Neural crest cell (in vitro differentiated cells): Measurements from ENCODE around the gene EGLN2. TPM values are rescaled to one million over a fixed set of nuclear protein-coding genes. Genes with fewer than 3 reads are reported as not detected.
A peak's percentile ranks its signal among the peaks of the same experiment; 100 is the strongest.

ENCODE experiments used
- DNase-seq: peaks from one replicate; pipeline ENCODE4 v3.0.0; 2021; ENCODE audit warnings: low read depth, mixed read lengths, low spot score
- H3K27ac Mint-ChIP-seq: one replicate; pipeline ENCODE4 v1.8.0; 2021; ENCODE audit warnings: mild to moderate bottlenecking, mixed read lengths; ENCODE audit not compliant: unreplicated experiment
- H3K27me3 Mint-ChIP-seq: 2 replicates; pipeline ENCODE4 v1.8.0; 2021; ENCODE audit warnings: low read depth, mild to moderate bottlenecking, mixed read lengths
- H3K36me3 Mint-ChIP-seq: 2 replicates; pipeline ENCODE4 v1.8.0; 2021; ENCODE audit warnings: low read depth, mild to moderate bottlenecking, mixed read lengths
- H3K4me1 Mint-ChIP-seq: 2 replicates; pipeline ENCODE4 v1.8.0; 2021; ENCODE audit warnings: mixed read lengths
- H3K4me3 Mint-ChIP-seq: one replicate; pipeline ENCODE4 v1.8.0; 2021; ENCODE audit warnings: mild to moderate bottlenecking, mixed read lengths
- H3K9me3 Mint-ChIP-seq: 2 replicates; pipeline ENCODE4 v1.8.0; 2021; ENCODE audit warnings: mixed read lengths
- CTCF ChIP-seq: fragments of 200-600 bp; sonication (generic); conservative IDR thresholded peaks from 2 replicates; pipeline ENCODE4 v1.5.0; 2021; ENCODE audit warnings: antibody characterized with exemption, mild to moderate bottlenecking
- total RNA-seq: library from RNA; stranded (reverse); gene quantifications from 2 replicates; pipeline ENCODE4 v1.2.1, GENCODE V29; 2021

The EGLN2 gene
- total RNA-seq, 1 donor from 2014 or later: 113 TPM

GRCh38 chr19:40774916-40775631 is 23.9 kb upstream of the EGLN2 start, which contains the start of gene MIA:
Gene MIA (plus strand): TSS chr19:40775521. CDS start chr19:40775543, 22 bp downstream.
- Mint-ChIP-seq H3K27ac (peak within 1 kb of the TSS; percentile 82), H3K9me3 (peaks cover 3% of the 10 kb centered on the region), H3K4me3 (peak within 1 kb of the TSS; percentile 76), H3K27me3 (no peaks in the 10 kb centered on the region), H3K4me1 (peaks cover 41% of the 10 kb centered on the region), H3K36me3 (peaks cover 12% of the 10 kb centered on the region)
- DNase-seq: no peak
- TF ChIP-seq CTCF: no peak

GRCh38 chr19:40775632-40776022 is 23.4 kb upstream of the EGLN2 start:
- Mint-ChIP-seq H3K27me3 (no peaks in the 10 kb centered on the region), H3K4me1 (peaks cover 41% of the 10 kb centered on the region), H3K9me3 (peaks cover 3% of the 10 kb centered on the region), H3K36me3 (peaks cover 10% of the 10 kb centered on the region), H3K4me3 (peak overlapping the region; percentile 76), H3K27ac (peak overlapping the region; percentile 82)
- no peak for DNase-seq
- no peak for TF ChIP-seq CTCF

GRCh38 chr19:40776364-40776763 is 22.6 kb upstream of the EGLN2 start:
- no peak for DNase-seq
- H3K36me3 Mint-ChIP-seq: peaks cover 4% of the 10 kb centered on the region
- H3K27me3 Mint-ChIP-seq: no peaks in the 10 kb centered on the region
- peak overlapping the region; percentile 96 for H3K4me3 Mint-ChIP-seq
- no peak for TF ChIP-seq CTCF
- no peak overlapping the region for H3K27ac Mint-ChIP-seq
- peaks cover 41% of the 10 kb centered on the region for H3K4me1 Mint-ChIP-seq
- H3K9me3 Mint-ChIP-seq: no peaks in the 10 kb centered on the region

GRCh38 chr19:40776932-40777644 is 21.9 kb upstream of the EGLN2 start:
- H3K4me1 Mint-ChIP-seq: peaks cover 41% of the 10 kb centered on the region
- no peaks in the 10 kb centered on the region for H3K27me3 Mint-ChIP-seq
- TF ChIP-seq CTCF: no peak
- no peaks in the 10 kb centered on the region for H3K9me3 Mint-ChIP-seq
- peak overlapping the region; percentile 96 for H3K4me3 Mint-ChIP-seq
- peaks cover 4% of the 10 kb centered on the region for H3K36me3 Mint-ChIP-seq
- DNase-seq: peak; percentile 75
- peak overlapping the region; percentile 100 for H3K27ac Mint-ChIP-seq

- Mint-ChIP-seq H3K27ac (peak overlapping the region; percentile 100), H3K36me3 (peaks cover 5% of the 10 kb centered on the region), H3K4me3 (peak overlapping the region; percentile 96), H3K27me3 (no peaks in the 10 kb centered on the region), H3K9me3 (no peaks in the 10 kb centered on the region), H3K4me1 (peaks cover 41% of the 10 kb centered on the region)
- TF ChIP-seq CTCF: no peak
- DNase-seq: no peak
Measured at GRCh38 chr19:40777645-40777936, 21.4 kb upstream of the EGLN2 start.
